ENCODE data around the gene FDXR. TPM values are rescaled to one million over a fixed set of nuclear protein-coding genes. Genes with fewer than 3 reads are reported as not detected.

FDXR gene
- total and polyA plus RNA-seq, 2 donors (not counting 1 experiment from before 2014, with no cell fraction given) = 4.6 to 7.0 TPM

DNA sequence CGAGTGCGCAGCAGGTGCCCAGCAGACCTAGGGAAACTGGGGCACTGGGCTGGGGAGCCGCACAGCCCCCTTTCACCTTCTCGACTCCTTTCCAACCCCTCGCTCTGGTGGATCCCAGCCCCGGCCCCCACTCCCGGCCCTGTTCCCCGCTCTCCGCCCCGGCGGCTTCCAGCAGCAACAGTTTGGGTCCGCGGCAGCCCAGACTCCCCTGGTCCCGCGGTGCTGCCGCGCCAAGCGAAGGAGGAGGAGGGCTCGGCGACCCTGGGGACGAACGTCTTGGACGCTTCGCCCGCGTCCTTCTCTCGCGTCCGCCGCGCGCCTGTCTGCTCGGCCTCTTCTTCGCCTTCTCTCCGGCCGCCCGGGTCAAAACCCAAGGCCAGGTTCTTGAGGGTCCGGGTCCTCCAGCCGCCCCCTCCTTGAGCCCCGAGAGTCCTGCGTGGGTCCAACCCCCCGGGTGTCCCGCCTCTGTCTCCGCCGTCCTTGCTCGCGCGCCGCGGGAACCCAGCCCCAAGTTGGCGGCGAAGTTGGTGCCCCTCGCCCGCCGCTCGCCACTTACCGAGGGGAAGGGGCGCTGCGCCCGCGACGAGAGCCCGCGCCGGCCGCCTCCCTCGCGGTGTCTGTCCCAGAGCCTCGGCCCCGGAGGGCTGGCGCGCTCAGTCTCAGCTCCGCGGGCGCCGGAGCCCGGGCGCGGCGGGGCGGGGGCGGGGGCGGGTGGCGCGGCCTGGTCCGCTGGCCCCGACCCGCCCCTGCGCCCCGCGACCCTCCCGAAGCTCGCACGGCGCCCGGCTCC, 11.7 kb downstream of the FDXR start:
- Mint-ChIP-seq H3K9me3 (ENCODE audit: insufficient read depth) (no peaks in the 10 kb centered on the region), H3K4me3 (peak overlapping the region; percentile 74), H3K27me3 (peaks cover 44% of the 10 kb centered on the region), H3K27ac (no peak overlapping the region), H3K4me1 (peaks cover 26% of the 10 kb centered on the region)
- H3K27ac ChIP-seq (ENCODE audit: low read length in 2 of 2) = no peak overlapping the region
- intact Hi-C loops (cut with micrococcal nuclease) = loop anchor here (5.0 kb wide), 1 partner anchor 294 kb away; the partner anchor contains the start of gene CD300H
- ChIA-PET POLR2A (interaction anchor here (1.4 kb wide), 1 partner anchor 12 kb away, joined by 7 read pairs; the partner anchor contains the start of gene FDXR), CTCF (interaction anchor here (1.1 to 12.3 kb wide), 14 partner anchors 12 to 482 kb away, joined by 3 to 181 read pairs (median 14); partner anchors contain the start of genes FDXR and RAB37)
- peaks cover 9% of the 10 kb centered on the region for H4K20me1 ChIP-seq (ENCODE audit: control insufficient read depth, insufficient read depth, low read length, poor library complexity, severe bottlenecking)
- no peaks in the 10 kb centered on the region for H3K36me3 ChIP-seq (replicated peaks in 1 of 2; ENCODE audit: control extremely low read depth in 1 of 2, control insufficient read depth in 1 of 2, extremely low read depth in 1 of 2, insufficient read depth in 2 of 2, low read length in 1 of 2)
- TF ChIP-seq CTCF (IDR thresholded peaks at IDR 0.05) (no peak), EZH2 (IDR thresholded peaks at IDR 0.05; ENCODE audit: borderline replicate concordance, insufficient read depth, low read depth, low read length, poor library complexity, severe bottlenecking) (peak; percentile 88)
- WGBS (ENCODE audit: insufficient coverage) = 4% methylated on average over 95 of the region's 96 CpGs
- DNase-seq = peak; percentile 58
- peak overlapping the region; percentile 42 for H2AFZ ChIP-seq (ENCODE audit: insufficient read depth, low read depth, low read length, poor library complexity, severe bottlenecking)
- peaks cover 0 to 63% (median 22%) of the 10 kb centered on the region in 4 experiments for H3K27me3 ChIP-seq (replicated peaks in 1 of 4; ENCODE audit: control extremely low read depth in 1 of 4, control insufficient read depth in 3 of 4, insufficient read depth in 4 of 4, low read length in 3 of 4)
- H3K9me3 ChIP-seq (ENCODE audit: control extremely low read depth in 1 of 3, control insufficient read depth in 2 of 3, insufficient read depth in 1 of 3, low read length in 2 of 3) = peaks cover 0 to 18% (median 0%) of the 10 kb centered on the region in 3 donors
- ATAC-seq (ENCODE audit: low read depth) = no peak
- peaks cover 32 to 33% of the 10 kb centered on the region in 2 donors for H3K4me1 ChIP-seq (ENCODE audit: control insufficient read depth in 2 of 2, insufficient read depth in 2 of 2, low read length in 2 of 2)
- H3K4me3 ChIP-seq (ENCODE audit: control extremely low read depth in 1 of 5, extremely low read depth in 1 of 5, insufficient read depth in 1 of 5, low read depth in 2 of 5, low read length in 4 of 5) = peak overlapping the region in 4 of 5 experiments; percentile 4 to 54 (median 26)
- no peaks in the 10 kb centered on the region for H3K79me2 ChIP-seq (ENCODE audit: control insufficient read depth, insufficient read depth, low read length)
- peak overlapping the region; percentile 80 for H3K4me2 ChIP-seq (replicated peaks; ENCODE audit: low read depth, low read length, poor library complexity, severe bottlenecking)
- H3K9ac ChIP-seq (ENCODE audit: low read length) = peak overlapping the region; percentile 42
